Measurements from ENCODE around the gene C6orf15.
A peak's percentile ranks its signal among the peaks of the same experiment; 100 is the strongest.

The C6orf15 gene

DNA sequence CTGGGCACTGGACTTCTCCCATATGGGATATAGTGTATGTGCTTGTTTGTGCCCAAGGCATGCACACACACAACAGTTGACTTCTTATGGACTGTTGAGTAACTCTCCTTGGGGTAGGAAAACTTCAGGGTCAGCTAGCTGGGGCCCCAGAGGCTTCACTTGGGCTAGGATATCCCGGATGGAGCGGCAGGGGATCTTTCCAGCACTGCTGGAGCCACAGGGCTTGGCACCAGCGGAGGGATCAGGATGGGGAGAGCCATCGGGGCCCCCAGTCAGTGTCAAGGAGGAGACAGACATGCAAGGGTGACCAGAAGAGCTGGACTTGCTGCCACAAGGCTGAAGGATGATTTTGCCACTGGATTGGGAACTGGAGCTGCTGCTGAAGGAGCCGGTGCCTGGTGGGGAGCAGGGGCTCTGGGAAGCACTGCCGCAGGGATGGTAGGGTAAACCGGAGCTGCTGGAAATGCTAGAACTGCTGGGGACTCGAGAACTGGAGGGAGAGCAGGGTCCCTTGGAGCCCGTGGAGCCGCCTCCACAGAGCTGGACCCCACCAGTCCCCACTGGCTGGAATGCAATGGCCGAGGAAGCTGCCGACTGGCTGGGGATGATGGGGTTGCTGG, 3.7 kb upstream of the C6orf15 start:
- H4K20me1 ChIP-seq (ENCODE audit: control insufficient read depth, insufficient read depth, low read depth, low read length) = no peaks in the 10 kb centered on the region
- H3K9me3 ChIP-seq (ENCODE audit: control insufficient read depth, insufficient read depth, low read length) = no peaks in the 10 kb centered on the region
- H3K4me2 ChIP-seq (ENCODE audit: low read length) = no peak overlapping the region
- no peak overlapping the region for H3K27ac ChIP-seq (ENCODE audit: low read depth, low read length)
- no peak overlapping the region for H3K4me3 ChIP-seq (ENCODE audit: low read length)
- H3K79me2 ChIP-seq (ENCODE audit: control insufficient read depth, low read length) = no peaks in the 10 kb centered on the region
- H3K36me3 ChIP-seq (ENCODE audit: control insufficient read depth, low read length) = no peaks in the 10 kb centered on the region
- H3K9me2 ChIP-seq (replicated peaks; ENCODE audit: control insufficient read depth, low read length) = no peaks in the 10 kb centered on the region
- TF ChIP-seq, protein P1, sequence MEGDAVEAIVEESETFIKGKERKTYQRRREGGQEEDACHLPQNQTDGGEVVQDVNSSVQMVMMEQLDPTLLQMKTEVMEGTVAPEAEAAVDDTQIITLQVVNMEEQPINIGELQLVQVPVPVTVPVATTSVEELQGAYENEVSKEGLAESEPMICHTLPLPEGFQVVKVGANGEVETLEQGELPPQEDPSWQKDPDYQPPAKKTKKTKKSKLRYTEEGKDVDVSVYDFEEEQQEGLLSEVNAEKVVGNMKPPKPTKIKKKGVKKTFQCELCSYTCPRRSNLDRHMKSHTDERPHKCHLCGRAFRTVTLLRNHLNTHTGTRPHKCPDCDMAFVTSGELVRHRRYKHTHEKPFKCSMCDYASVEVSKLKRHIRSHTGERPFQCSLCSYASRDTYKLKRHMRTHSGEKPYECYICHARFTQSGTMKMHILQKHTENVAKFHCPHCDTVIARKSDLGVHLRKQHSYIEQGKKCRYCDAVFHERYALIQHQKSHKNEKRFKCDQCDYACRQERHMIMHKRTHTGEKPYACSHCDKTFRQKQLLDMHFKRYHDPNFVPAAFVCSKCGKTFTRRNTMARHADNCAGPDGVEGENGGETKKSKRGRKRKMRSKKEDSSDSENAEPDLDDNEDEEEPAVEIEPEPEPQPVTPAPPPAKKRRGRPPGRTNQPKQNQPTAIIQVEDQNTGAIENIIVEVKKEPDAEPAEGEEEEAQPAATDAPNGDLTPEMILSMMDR (IDR thresholded peaks at IDR 0.05; ENCODE audit: low read depth, low read length, poor library complexity, severe bottlenecking) = no peak
- TF ChIP-seq EZH2phosphoT487 (IDR thresholded peaks at IDR 0.05; ENCODE audit: borderline replicate concordance, low read length) = no peak
- peaks cover 8% of the 10 kb centered on the region; the same call in 1 of the 2 replicates for H3K27me3 ChIP-seq (ENCODE audit: control insufficient read depth, low read length)
- H3F3A ChIP-seq (ENCODE audit: control insufficient read depth, insufficient read depth) = no peaks in the 10 kb centered on the region
- no peaks in the 10 kb centered on the region for H3K4me1 ChIP-seq (ENCODE audit: control insufficient read depth, low read length)

DNA sequence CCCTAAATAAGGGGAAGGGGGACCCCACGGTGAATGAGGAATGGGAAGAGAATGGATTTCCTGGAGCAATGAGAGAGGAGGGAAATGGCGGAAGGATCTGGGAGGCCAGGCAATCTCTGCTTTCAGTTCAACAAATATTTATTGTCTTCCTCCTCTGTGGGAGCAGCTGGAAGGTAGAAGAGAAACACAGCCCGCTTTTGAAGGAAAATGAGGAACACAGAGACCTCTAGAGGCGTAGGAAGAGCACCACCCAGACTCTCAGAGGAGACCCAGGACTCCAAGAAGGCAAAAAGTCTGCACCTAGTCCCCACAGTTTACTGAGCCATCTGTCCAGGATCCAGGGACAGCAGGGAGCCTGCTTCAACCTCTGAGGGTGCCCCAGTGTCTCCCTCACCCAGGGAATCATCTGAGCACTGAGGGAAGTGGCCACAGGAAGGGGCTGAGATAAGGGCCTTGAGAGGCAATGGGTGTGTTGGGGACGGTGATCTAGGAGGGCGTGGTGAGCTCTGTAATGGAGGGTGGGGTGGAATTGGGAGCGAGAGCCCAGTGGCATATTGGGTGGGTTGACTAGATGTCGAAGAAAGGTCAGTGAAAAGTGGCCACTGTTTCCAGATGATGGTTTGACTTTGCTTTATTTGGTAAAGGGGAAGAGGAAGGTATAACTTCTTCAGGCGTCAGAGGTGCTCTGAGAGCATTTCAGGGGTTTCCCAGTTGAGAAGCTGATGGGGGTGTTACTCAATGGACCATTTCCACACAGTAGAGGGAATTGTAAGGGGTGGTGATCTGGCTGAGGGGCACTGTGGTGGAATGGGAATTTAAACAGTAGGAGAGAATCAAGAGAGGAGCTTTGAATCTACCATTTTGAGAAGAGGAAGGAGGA, 2.8 kb upstream of the C6orf15 start:
- no peaks in the 10 kb centered on the region for H4K20me1 ChIP-seq (ENCODE audit: control insufficient read depth, insufficient read depth, low read depth, low read length)
- H3F3A ChIP-seq (ENCODE audit: control insufficient read depth, insufficient read depth) = no peaks in the 10 kb centered on the region
- TF ChIP-seq, protein P1 (IDR thresholded peaks at IDR 0.05; ENCODE audit: low read depth, low read length, poor library complexity, severe bottlenecking) = peak; percentile 38
- no peak for TF ChIP-seq EZH2phosphoT487 (IDR thresholded peaks at IDR 0.05; ENCODE audit: borderline replicate concordance, low read length)
- H3K79me2 ChIP-seq (ENCODE audit: control insufficient read depth, low read length) = no peaks in the 10 kb centered on the region
- H3K36me3 ChIP-seq (ENCODE audit: control insufficient read depth, low read length) = no peaks in the 10 kb centered on the region
- no peak overlapping the region for H3K4me2 ChIP-seq (ENCODE audit: low read length)
- H3K4me3 ChIP-seq (ENCODE audit: low read length) = no peak overlapping the region
- peaks cover 8% of the 10 kb centered on the region; the same call in 1 of the 2 replicates for H3K27me3 ChIP-seq (ENCODE audit: control insufficient read depth, low read length)
- H3K9me3 ChIP-seq (ENCODE audit: control insufficient read depth, insufficient read depth, low read length) = no peaks in the 10 kb centered on the region
- no peaks in the 10 kb centered on the region for H3K4me1 ChIP-seq (ENCODE audit: control insufficient read depth, low read length)
- no peak overlapping the region for H3K27ac ChIP-seq (ENCODE audit: low read depth, low read length)
- no peaks in the 10 kb centered on the region for H3K9me2 ChIP-seq (replicated peaks; ENCODE audit: control insufficient read depth, low read length)

DNA sequence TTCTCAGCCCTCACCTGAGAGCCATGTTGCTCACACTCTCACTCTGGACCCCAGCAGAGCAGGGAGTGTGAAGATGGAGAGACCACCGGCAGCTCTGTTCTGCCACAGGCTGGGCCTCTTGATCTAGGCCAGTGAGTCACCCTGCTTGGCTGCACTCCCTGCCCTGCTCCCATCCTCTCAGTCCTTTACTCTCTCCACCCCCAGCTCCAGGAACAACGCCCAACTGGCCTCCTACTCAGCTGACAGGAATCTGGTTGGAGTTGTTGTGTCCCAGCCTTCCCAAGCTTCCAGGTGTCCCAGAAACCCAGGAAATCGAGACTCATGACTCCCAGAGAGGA, 2.1 kb upstream of the C6orf15 start, which contains the start of gene PSORS1C1:
PSORS1C1 (plus strand) TSS at position 260 of the 338 bp plus-strand sequence. CDS start 14,833 bp downstream, outside the sequence.
- no peak within 1 kb of the TSS for H3K27ac ChIP-seq (ENCODE audit: low read depth, low read length)

More for the DNA sequence above, 2.1 kb upstream of the C6orf15 start, which contains the start of gene PSORS1C1:
- H3K9me3 ChIP-seq (ENCODE audit: control insufficient read depth, insufficient read depth, low read length) = no peaks in the 10 kb centered on the region
- peaks cover 11% of the 10 kb centered on the region; the same call in 1 of the 2 replicates for H3K27me3 ChIP-seq (ENCODE audit: control insufficient read depth, low read length)
- H3K36me3 ChIP-seq (ENCODE audit: control insufficient read depth, low read length) = no peaks in the 10 kb centered on the region
- no peaks in the 10 kb centered on the region for H3F3A ChIP-seq (ENCODE audit: control insufficient read depth, insufficient read depth)
- H3K9me2 ChIP-seq (replicated peaks; ENCODE audit: control insufficient read depth, low read length) = no peaks in the 10 kb centered on the region
- no peak for TF ChIP-seq EZH2phosphoT487 (IDR thresholded peaks at IDR 0.05; ENCODE audit: borderline replicate concordance, low read length)
- TF ChIP-seq, protein P1 (IDR thresholded peaks at IDR 0.05; ENCODE audit: low read depth, low read length, poor library complexity, severe bottlenecking) = no peak
- H3K4me1 ChIP-seq (ENCODE audit: control insufficient read depth, low read length) = no peaks in the 10 kb centered on the region
- H4K20me1 ChIP-seq (ENCODE audit: control insufficient read depth, insufficient read depth, low read depth, low read length) = no peaks in the 10 kb centered on the region
- no peaks in the 10 kb centered on the region for H3K79me2 ChIP-seq (ENCODE audit: control insufficient read depth, low read length)
- no peak within 1 kb of the TSS for H3K4me2 ChIP-seq (ENCODE audit: low read length)
- H3K4me3 ChIP-seq (ENCODE audit: low read length) = no peak within 1 kb of the TSS
